ENCODE data around the gene ITPKB. TPM values are rescaled to one million over a fixed set of nuclear protein-coding genes. Genes with fewer than 3 reads are reported as not detected.

ITPKB gene
- total and polyA plus RNA-seq, 2 of the 13 experiments (the other 11 are each of a cell fraction or from before 2014, with no cell fraction given) = not detected

DNA sequence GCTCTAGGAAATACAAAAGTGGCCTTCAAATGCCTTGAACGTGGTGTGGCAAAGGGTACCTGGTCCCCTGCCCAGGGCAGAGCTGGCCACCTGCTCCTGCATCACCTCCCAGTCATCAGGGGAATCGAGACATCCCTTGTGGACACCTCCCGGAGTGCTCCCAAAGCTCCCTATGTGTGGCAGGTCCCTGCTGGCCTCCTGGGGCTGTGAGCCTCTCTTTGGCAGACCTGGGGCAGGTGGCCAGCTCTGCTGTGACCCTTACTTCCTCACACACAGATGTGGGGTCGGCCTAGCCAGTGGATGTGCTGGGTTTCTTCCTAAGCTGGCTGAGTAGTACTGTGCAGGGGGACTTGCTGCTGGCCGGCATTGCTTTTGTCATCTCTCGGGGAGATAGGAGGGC, 86.5 kb downstream of the ITPKB start:
- Histone ChIP-seq H3K27ac (ENCODE audit: extremely low read length, insufficient read depth, low read length) (no peak overlapping the region), H3K9me3 (ENCODE audit: low read length) (no peaks in the 10 kb centered on the region), H3K4me1 (ENCODE audit: insufficient read depth, low read length) (no peaks in the 10 kb centered on the region), H3K4me2 (ENCODE audit: low read depth, low read length) (no peak overlapping the region), H3K36me3 (replicated peaks in 1 of 2; ENCODE audit: control insufficient read depth in 1 of 2, insufficient read depth in 2 of 2, low read length in 2 of 2) (no peaks in the 10 kb centered on the region), H3K9ac (ENCODE audit: insufficient read depth, low read depth, low read length) (no peak overlapping the region), H3K27me3 (ENCODE audit: control insufficient read depth in 1 of 2, insufficient read depth in 2 of 2, low read length in 2 of 2) (peaks cover 9 to 54% of the 10 kb centered on the region in 2 experiments; a peak in 4 of 5 replicates), H3K4me3 (replicated peaks in 1 of 3; ENCODE audit: insufficient read depth in 1 of 3, low read depth in 2 of 3, low read length in 3 of 3) (no peak overlapping the region), H2AFZ (ENCODE audit: low read length) (no peak overlapping the region), H3K79me2 (ENCODE audit: insufficient read depth, low read length) (no peaks in the 10 kb centered on the region), H4K20me1 (ENCODE audit: insufficient read depth, low read length) (no peaks in the 10 kb centered on the region)
- TF ChIP-seq ZNF101 (CRISPR knock-in tag; IDR thresholded peaks at IDR 0.05; ENCODE audit: borderline replicate concordance, low read depth) (no peak), ZNF550 (CRISPR knock-in tag; IDR thresholded peaks at IDR 0.05; ENCODE audit: borderline replicate concordance) (no peak), ZBTB7A (CRISPR knock-in tag; IDR thresholded peaks at IDR 0.05) (no peak), SYNCRIP (IDR thresholded peaks at IDR 0.05; ENCODE audit: insufficient read depth, low read depth, low read length) (no peak), HMG20A (CRISPR knock-in tag; IDR thresholded peaks at IDR 0.05; ENCODE audit: borderline replicate concordance) (no peak), ZNF354B (CRISPR knock-in tag; IDR thresholded peaks at IDR 0.05) (no peak), ZNF33A (CRISPR knock-in tag; IDR thresholded peaks at IDR 0.05; ENCODE audit: borderline replicate concordance) (no peak), ZNF441 (CRISPR knock-in tag; IDR thresholded peaks at IDR 0.05; ENCODE audit: borderline replicate concordance) (no peak), ZZZ3 (CRISPR knock-in tag; IDR thresholded peaks at IDR 0.05; ENCODE audit: borderline replicate concordance) (no peak)
- TF ChIP-seq, protein P1, sequence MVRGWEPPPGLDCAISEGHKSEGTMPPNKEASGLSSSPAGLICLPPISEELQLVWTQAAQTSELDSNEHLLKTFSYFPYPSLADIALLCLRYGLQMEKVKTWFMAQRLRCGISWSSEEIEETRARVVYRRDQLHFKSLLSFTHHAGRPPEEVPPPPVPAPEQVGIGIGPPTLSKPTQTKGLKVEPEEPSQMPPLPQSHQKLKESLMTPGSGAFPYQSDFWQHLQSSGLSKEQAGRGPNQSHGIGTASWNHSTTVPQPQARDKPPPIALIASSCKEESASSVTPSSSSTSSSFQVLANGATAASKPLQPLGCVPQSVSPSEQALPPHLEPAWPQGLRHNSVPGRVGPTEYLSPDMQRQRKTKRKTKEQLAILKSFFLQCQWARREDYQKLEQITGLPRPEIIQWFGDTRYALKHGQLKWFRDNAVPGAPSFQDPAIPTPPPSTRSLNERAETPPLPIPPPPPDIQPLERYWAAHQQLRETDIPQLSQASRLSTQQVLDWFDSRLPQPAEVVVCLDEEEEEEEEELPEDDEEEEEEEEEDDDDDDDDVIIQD (CRISPR knock-in tag; IDR thresholded peaks at IDR 0.05; ENCODE audit: low read depth) = no peak
- TF ChIP-seq, protein P2, sequence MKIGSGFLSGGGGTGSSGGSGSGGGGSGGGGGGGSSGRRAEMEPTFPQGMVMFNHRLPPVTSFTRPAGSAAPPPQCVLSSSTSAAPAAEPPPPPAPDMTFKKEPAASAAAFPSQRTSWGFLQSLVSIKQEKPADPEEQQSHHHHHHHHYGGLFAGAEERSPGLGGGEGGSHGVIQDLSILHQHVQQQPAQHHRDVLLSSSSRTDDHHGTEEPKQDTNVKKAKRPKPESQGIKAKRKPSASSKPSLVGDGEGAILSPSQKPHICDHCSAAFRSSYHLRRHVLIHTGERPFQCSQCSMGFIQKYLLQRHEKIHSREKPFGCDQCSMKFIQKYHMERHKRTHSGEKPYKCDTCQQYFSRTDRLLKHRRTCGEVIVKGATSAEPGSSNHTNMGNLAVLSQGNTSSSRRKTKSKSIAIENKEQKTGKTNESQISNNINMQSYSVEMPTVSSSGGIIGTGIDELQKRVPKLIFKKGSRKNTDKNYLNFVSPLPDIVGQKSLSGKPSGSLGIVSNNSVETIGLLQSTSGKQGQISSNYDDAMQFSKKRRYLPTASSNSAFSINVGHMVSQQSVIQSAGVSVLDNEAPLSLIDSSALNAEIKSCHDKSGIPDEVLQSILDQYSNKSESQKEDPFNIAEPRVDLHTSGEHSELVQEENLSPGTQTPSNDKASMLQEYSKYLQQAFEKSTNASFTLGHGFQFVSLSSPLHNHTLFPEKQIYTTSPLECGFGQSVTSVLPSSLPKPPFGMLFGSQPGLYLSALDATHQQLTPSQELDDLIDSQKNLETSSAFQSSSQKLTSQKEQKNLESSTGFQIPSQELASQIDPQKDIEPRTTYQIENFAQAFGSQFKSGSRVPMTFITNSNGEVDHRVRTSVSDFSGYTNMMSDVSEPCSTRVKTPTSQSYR (CRISPR knock-in tag; IDR thresholded peaks at IDR 0.05; ENCODE audit: borderline replicate concordance) = no peak
- TF ChIP-seq, protein P3, sequence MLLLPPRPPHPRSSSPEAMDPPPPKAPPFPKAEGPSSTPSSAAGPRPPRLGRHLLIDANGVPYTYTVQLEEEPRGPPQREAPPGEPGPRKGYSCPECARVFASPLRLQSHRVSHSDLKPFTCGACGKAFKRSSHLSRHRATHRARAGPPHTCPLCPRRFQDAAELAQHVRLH (CRISPR knock-in tag; IDR thresholded peaks at IDR 0.05; ENCODE audit: borderline replicate concordance, low read depth) = no peak
- no peak for DNase-seq (ENCODE audit: low spot score)
- ChIA-PET CTCF (ENCODE audit: low intra/inter-chr PET ratio, low total read pairs) (no interaction called here), POLR2A (no interaction called here)
- WGBS (ENCODE audit: low lambda C conversion rate) = 24% methylated on average over 2 of the region's 6 CpGs
- no TSS peak for BruUV-seq (replicated peaks)
- no peak for ATAC-seq
- no peak for FAIRE-seq
- intact Hi-C loops (cut with micrococcal nuclease; ENCODE audit: unreplicated experiment) (no loop called here), in situ Hi-C loops (cut with HindIII; ENCODE audit: extremely low pct_ligation_motif_present, low pct_unique_long_range_greater_than_20kb) (no loop called here)
